Hematopoietic multipotent progenitor cell treated with erythropoietin and hydrocortisone succinate and interleukin-3 and kit ligand, for 17 days (in vitro differentiated cells): Measurements from ENCODE around the gene METTL6.
"Not testable (repeated sequence)": the region's sequence is repeated elsewhere in the genome, so short reads cannot be mapped to it uniquely, and the experiment has no call there.

ENCODE experiments used
- DNase-seq: peaks from one replicate; pipeline ENCODE4 v3.0.0-alpha.2; 2015; ENCODE audit warnings: low spot score

METTL6 gene

GRCh38 chr3:15451216-15452113 is 24.1 kb upstream of the METTL6 start:
- DNase-seq: no peak

- no peak for DNase-seq
Measured at GRCh38 chr3:15450438-15451215, 23.3 kb upstream of the METTL6 start.

- no peak for DNase-seq
Measured at GRCh38 chr3:15449489-15450224, 22.3 kb upstream of the METTL6 start.

- DNase-seq: no peak
Measured at GRCh38 chr3:15443826-15444524, 16.6 kb upstream of the METTL6 start.

- DNase-seq: no peak
Measured at GRCh38 chr3:15440891-15441290, 13.5 kb upstream of the METTL6 start.

GRCh38 chr3:15439476-15439875 is 12.1 kb upstream of the METTL6 start:
- DNase-seq: no peak

GRCh38 chr3:15438983-15439382 is 11.6 kb upstream of the METTL6 start:
- no peak for DNase-seq

GRCh38 chr3:15436246-15436645 is 8.9 kb upstream of the METTL6 start:
- DNase-seq: no peak

GRCh38 chr3:15434756-15435155 is 7.4 kb upstream of the METTL6 start:
- DNase-seq: no peak

GRCh38 chr3:15433531-15433930 is 6.2 kb upstream of the METTL6 start:
- DNase-seq: no peak

GRCh38 chr3:15431256-15431837 is 4.0 kb upstream of the METTL6 start:
- no peak for DNase-seq

GRCh38 chr3:15430624-15431023 is 3.3 kb upstream of the METTL6 start:
- no peak for DNase-seq

GRCh38 chr3:15429080-15429479 is 1.7 kb upstream of the METTL6 start:
- DNase-seq: no peak

- DNase-seq: peak; percentile 59
Measured at GRCh38 chr3:15428539-15428938, 1.2 kb upstream of the METTL6 start.

GRCh38 chr3:15427981-15428380 is 637 bp upstream of the METTL6 start:
- DNase-seq: no peak

GRCh38 chr3:15426579-15427118 is 695 bp downstream of the METTL6 start:
- no peak for DNase-seq

GRCh38 chr3:15420871-15421270 is 6.5 kb downstream of the METTL6 start:
- no peak for DNase-seq

- not testable (repeated sequence) for DNase-seq
Measured at GRCh38 chr3:15410966-15411365, 16.4 kb downstream of the METTL6 start.

- no peak for DNase-seq
Measured at GRCh38 chr3:15409774-15410173, 17.6 kb downstream of the METTL6 start.

- no peak for DNase-seq
Measured at GRCh38 chr3:15409239-15409638, 18.1 kb downstream of the METTL6 start.

GRCh38 chr3:15405448-15406050 is 21.8 kb downstream of the METTL6 start:
- peak; percentile 58 for DNase-seq
